Omental fat pad (tissue), 4 donors: Measurements from ENCODE around the gene VPS13C. TPM values are rescaled to one million over a fixed set of nuclear protein-coding genes. Genes with fewer than 3 reads are reported as not detected.

Experiments
- ATAC-seq: fragments of 150-250 bp; one replicate; pipeline ENCODE4 v1.9.1; 2016; ENCODE audit warnings: mild to moderate bottlenecking, moderate library complexity; ENCODE audit not compliant: low FRiP score
- DNase-seq: peaks from one replicate; pipeline ENCODE4 v3.0.0-alpha.2; 2019; ENCODE audit warnings: low spot score
- CTCF ChIP-seq, 3 donors: fragments of 450-650 bp; IDR thresholded peaks; one replicate each; pipeline ENCODE4 v1.5.1; 2016 to 2017; ENCODE audit warnings: antibody characterized with exemption in 3 of 3, mild to moderate bottlenecking in 3 of 3, moderate library complexity in 2 of 3
- total RNA-seq, 4 donors: library from RNA; depleted of rRNA; stranded (reverse); fragments of >200 nt; gene quantifications; one replicate each; pipeline ENCODE4 v1.1.0, GENCODE V29; 2016

The VPS13C gene
- total RNA-seq, 4 donors from 2014 or later: 61.6 to 144 (median 75.8) TPM

DNA sequence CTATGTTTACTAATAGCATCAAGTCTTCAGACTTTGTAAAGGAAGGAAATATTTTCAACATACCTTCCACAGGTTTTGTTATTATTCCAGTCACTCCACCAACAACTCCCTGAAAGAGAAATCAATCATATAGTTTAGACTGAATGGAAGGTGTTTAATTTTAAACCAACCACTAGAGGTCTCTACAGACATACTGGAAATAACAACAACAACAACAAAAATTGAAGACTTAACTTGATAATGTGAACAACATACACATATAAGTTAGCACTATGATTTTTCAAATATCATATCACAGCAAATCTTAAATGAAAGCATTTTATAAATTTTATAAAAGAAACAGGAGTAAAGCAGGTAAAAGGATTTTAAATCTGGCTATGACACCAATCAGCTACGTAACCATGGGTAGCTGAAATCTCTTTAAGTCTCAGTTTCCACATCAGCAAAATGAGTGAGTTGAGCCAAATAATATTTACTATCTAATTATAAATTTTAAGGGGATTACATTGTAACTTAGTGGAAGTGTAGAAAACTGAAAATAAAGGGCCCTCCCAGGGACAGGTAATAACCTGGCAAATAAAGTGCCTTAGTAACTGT lies 188.2 kb downstream of the VPS13C start:
- no peak for TF ChIP-seq CTCF (IDR thresholded peaks at IDR 0.05)
- DNase-seq (no peak), ATAC-seq (no peak)

DNA sequence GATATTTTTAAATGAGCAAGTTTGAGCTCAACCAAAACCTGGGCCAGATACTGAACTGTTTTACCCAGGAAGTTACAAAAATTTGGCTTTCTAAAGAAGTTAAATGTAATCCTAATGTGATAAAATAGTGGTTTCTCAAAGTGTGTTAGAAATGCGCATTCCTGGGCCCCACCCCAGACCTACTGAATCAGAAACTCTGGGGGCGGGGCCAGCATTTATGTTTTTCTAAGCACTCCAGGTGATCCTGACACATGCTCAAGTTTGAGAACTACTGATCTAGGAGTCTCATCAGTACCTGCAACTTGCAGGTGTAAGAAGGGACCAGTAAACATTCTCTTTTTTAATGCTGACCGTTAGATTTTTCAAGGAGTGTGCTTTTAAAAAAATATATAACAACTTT lies 190.6 kb downstream of the VPS13C start:
- TF ChIP-seq CTCF (IDR thresholded peaks at IDR 0.05): no peak
- ATAC-seq (no peak), DNase-seq (no peak)

DNA sequence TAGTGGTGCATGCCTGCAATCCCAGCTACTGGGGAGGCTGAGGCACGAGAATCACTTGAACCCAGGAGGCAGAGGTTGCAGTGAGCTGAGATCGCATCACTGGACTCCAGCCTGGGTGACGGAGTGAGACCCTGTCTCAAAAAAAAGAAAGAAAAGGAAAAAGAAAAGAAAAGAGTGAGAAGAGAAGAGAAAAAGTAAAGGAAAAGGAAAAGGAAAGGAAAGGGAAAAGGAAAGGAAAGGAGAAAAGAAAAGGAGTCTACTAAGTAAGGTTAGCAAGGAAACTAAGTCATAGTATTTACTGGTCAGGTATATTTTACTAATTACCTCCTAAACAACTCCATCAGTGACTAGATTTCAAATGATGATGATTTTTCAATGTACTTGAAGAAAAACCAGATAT lies 198.3 kb downstream of the VPS13C start:
- no peak for TF ChIP-seq CTCF (IDR thresholded peaks at IDR 0.05)
- DNase-seq (no peak), ATAC-seq (no peak)

DNA sequence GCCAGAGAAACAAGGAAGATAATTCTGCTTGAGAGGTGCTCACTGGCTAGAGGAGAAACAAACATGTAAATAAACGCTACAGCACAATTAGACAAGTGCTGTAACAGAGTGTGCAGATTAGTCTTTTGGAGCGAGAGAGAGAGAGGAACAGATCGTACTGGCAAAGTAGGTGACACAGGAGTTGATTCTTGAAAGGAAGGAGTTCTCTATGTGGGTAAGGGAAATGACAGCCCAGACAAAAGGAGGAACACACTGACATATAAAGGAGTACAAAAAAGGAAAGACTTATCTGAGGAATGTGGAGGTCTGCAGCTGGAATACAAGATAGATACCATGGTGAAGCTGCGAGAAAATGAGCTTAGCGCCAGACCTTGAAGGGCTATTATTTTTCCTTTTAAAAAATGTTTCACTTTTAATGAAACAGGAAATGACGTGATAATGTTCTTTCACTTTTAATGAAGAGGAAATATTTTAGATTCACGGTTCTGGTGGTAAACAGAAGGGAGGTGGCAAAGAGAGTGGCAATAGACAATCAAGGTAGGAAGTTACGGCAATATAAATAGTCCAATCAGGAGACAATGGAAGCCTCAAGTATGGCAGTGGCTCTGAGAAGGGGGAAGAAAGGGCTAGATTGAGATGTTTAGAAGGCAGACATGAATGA lies 202.9 kb downstream of the VPS13C start:
- ATAC-seq: no peak

DNA sequence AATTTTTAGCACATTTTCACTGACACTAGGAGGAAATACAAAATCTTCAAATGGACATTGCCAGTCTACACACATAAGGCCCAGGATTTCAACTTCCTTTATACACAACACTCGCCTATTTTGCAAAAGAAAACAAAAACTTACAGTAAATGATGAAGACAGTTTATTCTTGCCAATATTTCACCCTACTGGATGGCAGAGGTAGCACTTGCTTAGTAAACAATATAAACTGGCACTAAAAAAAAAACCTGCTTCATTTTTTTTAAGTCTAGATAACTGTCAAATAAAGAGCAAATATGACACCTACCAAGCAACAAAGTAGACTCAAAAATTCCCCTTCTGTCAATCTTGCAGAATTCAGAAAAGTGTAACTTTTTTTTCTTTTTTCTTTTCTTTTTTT lies 204.0 kb downstream of the VPS13C start:
- ATAC-seq (no peak), DNase-seq (no peak)
- TF ChIP-seq CTCF (IDR thresholded peaks at IDR 0.05): no peak

More for the DNA sequence above, 202.9 kb downstream of the VPS13C start:
- no peak for TF ChIP-seq CTCF (IDR thresholded peaks at IDR 0.05)
- DNase-seq: no peak

GRCh38 chr15:61853195-61853594 lies 207.1 kb downstream of the VPS13C start:
- DNase-seq (no peak), ATAC-seq (no peak)
- no peak for TF ChIP-seq CTCF (IDR thresholded peaks at IDR 0.05)

DNA sequence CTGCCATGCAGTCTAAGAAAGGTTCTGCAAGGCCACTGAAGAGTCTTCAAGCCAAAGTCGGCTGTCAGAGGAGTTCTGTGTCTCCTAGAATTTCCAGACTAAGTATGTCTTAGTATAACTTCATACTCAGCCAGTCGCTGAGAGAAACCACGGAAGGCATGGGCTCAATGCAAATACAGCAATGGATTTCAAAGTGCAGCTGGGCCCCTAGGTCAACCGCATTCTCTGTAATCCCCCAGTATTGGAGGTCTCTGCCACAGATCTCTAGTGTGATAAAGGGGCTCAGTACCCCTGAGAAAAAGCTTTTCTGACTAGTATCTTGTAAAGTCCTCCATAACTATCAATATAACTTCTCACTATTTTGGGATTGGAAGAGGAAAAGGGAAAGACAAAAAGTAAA lies 208.3 kb downstream of the VPS13C start:
- ATAC-seq: no peak
- TF ChIP-seq CTCF (IDR thresholded peaks at IDR 0.05): no peak
- DNase-seq: no peak
